ENCODE results near the gene AP5B1. TPM values are rescaled to one million over a fixed set of nuclear protein-coding genes. Genes with fewer than 3 reads are reported as not detected.

The AP5B1 gene
- total and polyA plus RNA-seq, 9 of the 15 experiments (the other 6 are each of a cell fraction or from before 2014, with no cell fraction given): 0.51 to 24.2 (median 5.1) TPM

DNA sequence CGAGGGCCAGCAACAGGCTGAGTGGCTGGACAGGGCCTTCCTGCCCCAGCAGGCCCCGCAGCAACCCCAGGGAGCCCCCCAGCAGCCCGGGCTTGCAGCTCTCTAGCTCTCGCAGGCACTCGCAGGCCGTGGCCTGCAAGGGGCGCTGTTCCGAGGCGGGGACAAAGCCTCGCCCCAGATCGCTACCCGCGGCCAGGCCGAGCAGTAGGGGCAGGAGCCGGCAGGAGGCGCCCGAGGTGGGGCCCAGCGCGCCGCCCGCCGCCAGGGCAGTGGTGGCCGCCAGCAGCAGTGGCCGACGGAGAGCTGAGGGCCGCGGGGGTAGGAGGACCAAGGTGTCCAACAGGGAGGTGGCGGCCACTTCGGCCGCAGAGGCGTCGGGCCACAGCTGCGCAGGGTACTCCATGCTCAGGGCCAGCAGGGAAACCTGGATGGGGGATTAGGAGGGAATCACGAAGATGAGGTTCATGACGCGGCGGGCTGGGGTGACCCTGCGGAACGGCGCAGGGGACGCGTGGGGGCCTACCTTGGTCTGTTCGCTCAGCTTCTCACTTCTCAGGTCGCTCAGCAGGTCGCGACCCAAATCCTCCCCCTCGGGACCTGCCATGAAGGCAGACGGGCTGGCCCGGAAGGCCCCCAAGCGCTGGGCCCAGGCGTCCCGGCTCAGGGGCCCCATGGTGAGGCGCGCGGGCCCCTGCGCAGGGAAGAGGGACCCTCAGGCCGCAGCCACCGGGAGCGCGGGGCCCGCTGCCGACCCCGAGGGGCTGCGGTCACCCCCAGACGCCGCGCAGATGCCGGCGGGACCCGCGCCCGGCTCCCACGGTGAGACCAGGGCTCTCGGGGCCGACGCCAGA, 632 bp downstream of the AP5B1 start (continued):
- TF ChIP-seq CBFA2T3 (IDR thresholded peaks at IDR 0.05): no peak
- TF ChIP-seq ZNF124 (CRISPR knock-in tag; IDR thresholded peaks at IDR 0.05): 0 out of 2 replicates have a peak, but pooled peaks have one; percentile 23
- TF ChIP-seq ZNF644 (tag; IDR thresholded peaks at IDR 0.05; ENCODE audit: low read depth): no peak
- TF ChIP-seq HSF4 (CRISPR knock-in tag; IDR thresholded peaks at IDR 0.05; ENCODE audit: borderline replicate concordance): no peak
- no peak for TF ChIP-seq FOXK2 (conservative IDR thresholded peaks at IDR 0.05 in 1 of 2, IDR thresholded peaks at IDR 0.05 in 1 of 2; ENCODE audit: low read depth in 2 of 2)
- no peak for TF ChIP-seq ARNT (IDR thresholded peaks at IDR 0.05)
- TF ChIP-seq, protein P1, sequence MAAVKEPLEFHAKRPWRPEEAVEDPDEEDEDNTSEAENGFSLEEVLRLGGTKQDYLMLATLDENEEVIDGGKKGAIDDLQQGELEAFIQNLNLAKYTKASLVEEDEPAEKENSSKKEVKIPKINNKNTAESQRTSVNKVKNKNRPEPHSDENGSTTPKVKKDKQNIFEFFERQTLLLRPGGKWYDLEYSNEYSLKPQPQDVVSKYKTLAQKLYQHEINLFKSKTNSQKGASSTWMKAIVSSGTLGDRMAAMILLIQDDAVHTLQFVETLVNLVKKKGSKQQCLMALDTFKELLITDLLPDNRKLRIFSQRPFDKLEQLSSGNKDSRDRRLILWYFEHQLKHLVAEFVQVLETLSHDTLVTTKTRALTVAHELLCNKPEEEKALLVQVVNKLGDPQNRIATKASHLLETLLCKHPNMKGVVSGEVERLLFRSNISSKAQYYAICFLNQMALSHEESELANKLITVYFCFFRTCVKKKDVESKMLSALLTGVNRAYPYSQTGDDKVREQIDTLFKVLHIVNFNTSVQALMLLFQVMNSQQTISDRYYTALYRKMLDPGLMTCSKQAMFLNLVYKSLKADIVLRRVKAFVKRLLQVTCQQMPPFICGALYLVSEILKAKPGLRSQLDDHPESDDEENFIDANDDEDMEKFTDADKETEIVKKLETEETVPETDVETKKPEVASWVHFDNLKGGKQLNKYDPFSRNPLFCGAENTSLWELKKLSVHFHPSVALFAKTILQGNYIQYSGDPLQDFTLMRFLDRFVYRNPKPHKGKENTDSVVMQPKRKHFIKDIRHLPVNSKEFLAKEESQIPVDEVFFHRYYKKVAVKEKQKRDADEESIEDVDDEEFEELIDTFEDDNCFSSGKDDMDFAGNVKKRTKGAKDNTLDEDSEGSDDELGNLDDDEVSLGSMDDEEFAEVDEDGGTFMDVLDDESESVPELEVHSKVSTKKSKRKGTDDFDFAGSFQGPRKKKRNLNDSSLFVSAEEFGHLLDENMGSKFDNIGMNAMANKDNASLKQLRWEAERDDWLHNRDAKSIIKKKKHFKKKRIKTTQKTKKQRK (IDR thresholded peaks at IDR 0.05; ENCODE audit: borderline replicate concordance, low read depth, low read length): no peak
- no peak for TF ChIP-seq NFXL1 (CRISPR knock-in tag; IDR thresholded peaks at IDR 0.05)
- no peak for TF ChIP-seq NEUROD1 (IDR thresholded peaks at IDR 0.05; ENCODE audit: borderline replicate concordance, low read depth, low read length, partially characterized antibody)
- no peak for TF ChIP-seq ZNF217 (CRISPR knock-in tag; IDR thresholded peaks at IDR 0.05)
- TF ChIP-seq BCOR (IDR thresholded peaks at IDR 0.05): no peak
- peak in 1 of 2 experiments; percentile 63; a peak in 1 of 4 replicates for TF ChIP-seq SIN3A (IDR thresholded peaks at IDR 0.05; ENCODE audit: borderline replicate concordance in 2 of 2, control insufficient read depth in 1 of 2, low read depth in 2 of 2, low read length in 2 of 2)
- TF ChIP-seq BRCA1 (IDR thresholded peaks at IDR 0.05): no peak
- TF ChIP-seq BRCA1 (CRISPR knock-in tag; IDR thresholded peaks at IDR 0.05): peak; percentile 91; the same call in 1 of the 2 replicates
- TF ChIP-seq, protein P2, sequence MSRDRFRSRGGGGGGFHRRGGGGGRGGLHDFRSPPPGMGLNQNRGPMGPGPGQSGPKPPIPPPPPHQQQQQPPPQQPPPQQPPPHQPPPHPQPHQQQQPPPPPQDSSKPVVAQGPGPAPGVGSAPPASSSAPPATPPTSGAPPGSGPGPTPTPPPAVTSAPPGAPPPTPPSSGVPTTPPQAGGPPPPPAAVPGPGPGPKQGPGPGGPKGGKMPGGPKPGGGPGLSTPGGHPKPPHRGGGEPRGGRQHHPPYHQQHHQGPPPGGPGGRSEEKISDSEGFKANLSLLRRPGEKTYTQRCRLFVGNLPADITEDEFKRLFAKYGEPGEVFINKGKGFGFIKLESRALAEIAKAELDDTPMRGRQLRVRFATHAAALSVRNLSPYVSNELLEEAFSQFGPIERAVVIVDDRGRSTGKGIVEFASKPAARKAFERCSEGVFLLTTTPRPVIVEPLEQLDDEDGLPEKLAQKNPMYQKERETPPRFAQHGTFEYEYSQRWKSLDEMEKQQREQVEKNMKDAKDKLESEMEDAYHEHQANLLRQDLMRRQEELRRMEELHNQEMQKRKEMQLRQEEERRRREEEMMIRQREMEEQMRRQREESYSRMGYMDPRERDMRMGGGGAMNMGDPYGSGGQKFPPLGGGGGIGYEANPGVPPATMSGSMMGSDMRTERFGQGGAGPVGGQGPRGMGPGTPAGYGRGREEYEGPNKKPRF (IDR thresholded peaks at IDR 0.05; ENCODE audit: low read depth, low read length): no peak
- no peak for TF ChIP-seq ZC3H11A (IDR thresholded peaks at IDR 0.05; ENCODE audit: low read depth, low read length)
- TF ChIP-seq, protein P3, sequence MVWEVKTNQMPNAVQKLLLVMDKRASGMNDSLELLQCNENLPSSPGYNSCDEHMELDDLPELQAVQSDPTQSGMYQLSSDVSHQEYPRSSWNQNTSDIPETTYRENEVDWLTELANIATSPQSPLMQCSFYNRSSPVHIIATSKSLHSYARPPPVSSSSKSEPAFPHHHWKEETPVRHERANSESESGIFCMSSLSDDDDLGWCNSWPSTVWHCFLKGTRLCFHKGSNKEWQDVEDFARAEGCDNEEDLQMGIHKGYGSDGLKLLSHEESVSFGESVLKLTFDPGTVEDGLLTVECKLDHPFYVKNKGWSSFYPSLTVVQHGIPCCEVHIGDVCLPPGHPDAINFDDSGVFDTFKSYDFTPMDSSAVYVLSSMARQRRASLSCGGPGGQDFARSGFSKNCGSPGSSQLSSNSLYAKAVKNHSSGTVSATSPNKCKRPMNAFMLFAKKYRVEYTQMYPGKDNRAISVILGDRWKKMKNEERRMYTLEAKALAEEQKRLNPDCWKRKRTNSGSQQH (CRISPR knock-in tag; IDR thresholded peaks at IDR 0.05): no peak
- TF ChIP-seq TCF7 (IDR thresholded peaks at IDR 0.05; ENCODE audit: borderline replicate concordance): no peak
- TF ChIP-seq, protein P4, sequence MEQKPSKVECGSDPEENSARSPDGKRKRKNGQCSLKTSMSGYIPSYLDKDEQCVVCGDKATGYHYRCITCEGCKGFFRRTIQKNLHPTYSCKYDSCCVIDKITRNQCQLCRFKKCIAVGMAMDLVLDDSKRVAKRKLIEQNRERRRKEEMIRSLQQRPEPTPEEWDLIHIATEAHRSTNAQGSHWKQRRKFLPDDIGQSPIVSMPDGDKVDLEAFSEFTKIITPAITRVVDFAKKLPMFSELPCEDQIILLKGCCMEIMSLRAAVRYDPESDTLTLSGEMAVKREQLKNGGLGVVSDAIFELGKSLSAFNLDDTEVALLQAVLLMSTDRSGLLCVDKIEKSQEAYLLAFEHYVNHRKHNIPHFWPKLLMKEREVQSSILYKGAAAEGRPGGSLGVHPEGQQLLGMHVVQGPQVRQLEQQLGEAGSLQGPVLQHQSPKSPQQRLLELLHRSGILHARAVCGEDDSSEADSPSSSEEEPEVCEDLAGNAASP (IDR thresholded peaks at IDR 0.05): no peak
- TF ChIP-seq RNF2 (IDR thresholded peaks at IDR 0.05): peak; percentile 14; the same call in 1 of the 2 replicates
